ENCODE results near the gene CORT.
"Not testable (repeated sequence)": the region's sequence is repeated elsewhere in the genome, so short reads cannot be mapped to it uniquely, and the experiment has no call there.

Gene CORT

GRCh38 chr1:10449751-10450150, at the start of gene CORT:
CORT (plus strand) TSS chr1:10450031; CDS start chr1:10450224, 193 bp downstream.
- no peak for DNase-seq

- no peak for DNase-seq
Observed at GRCh38 chr1:10401281-10401680, 48.5 kb upstream of the CORT start.

- no peak for DNase-seq
Observed at GRCh38 chr1:10402729-10403274, 47.0 kb upstream of the CORT start.

- DNase-seq: no peak
Observed at GRCh38 chr1:10407201-10407600, 42.6 kb upstream of the CORT start.

GRCh38 chr1:10415211-10415930, 34.5 kb upstream of the CORT start:
- DNase-seq: peak; percentile 58

- DNase-seq: not testable (repeated sequence)
Observed at GRCh38 chr1:10415967-10416366, 33.9 kb upstream of the CORT start.

- not testable (repeated sequence) for DNase-seq
Observed at GRCh38 chr1:10418741-10419140, 31.1 kb upstream of the CORT start.

GRCh38 chr1:10419351-10419750, 30.5 kb upstream of the CORT start:
- no peak for DNase-seq

- DNase-seq: no peak
Observed at GRCh38 chr1:10421637-10422036, 28.2 kb upstream of the CORT start.

- DNase-seq: no peak
Observed at GRCh38 chr1:10424034-10424433, 25.8 kb upstream of the CORT start.

- no peak for DNase-seq
Observed at GRCh38 chr1:10424651-10425050, 25.2 kb upstream of the CORT start.

- not testable (repeated sequence) for DNase-seq
Observed at GRCh38 chr1:10425826-10426534, 23.9 kb upstream of the CORT start.

GRCh38 chr1:10426535-10426848, 23.3 kb upstream of the CORT start:
- DNase-seq: not testable (repeated sequence)

GRCh38 chr1:10428984-10429383, 20.8 kb upstream of the CORT start:
- no peak for DNase-seq

- peak; percentile 43 for DNase-seq
Observed at GRCh38 chr1:10429868-10430215, 20.0 kb upstream of the CORT start.

- DNase-seq: peak; percentile 93
Observed at GRCh38 chr1:10430216-10431069, 19.4 kb upstream of the CORT start, which contains the start of gene CENPS. CENPS (plus strand) TSS chr1:10430433; CDS start chr1:10430518, 85 bp downstream.

GRCh38 chr1:10431070-10431730, 18.6 kb upstream of the CORT start:
- DNase-seq: peak; percentile 18

- DNase-seq: no peak
Observed at GRCh38 chr1:10432910-10433700, 16.7 kb upstream of the CORT start.

- no peak for DNase-seq
Observed at GRCh38 chr1:10433790-10434189, 16.0 kb upstream of the CORT start.

- DNase-seq: no peak
Observed at GRCh38 chr1:10434590-10434989, 15.2 kb upstream of the CORT start.

- no peak for DNase-seq
Observed at GRCh38 chr1:10437052-10437451, 12.8 kb upstream of the CORT start.

GRCh38 chr1:10438677-10439163, 11.1 kb upstream of the CORT start:
- no peak for DNase-seq
